NCI-H1930 (cell line): ENCODE data around the gene DDOST.

Source experiments
- DNase-seq, 2 experiments: peaks; one replicate each; lab custom pipeline; 2025; lab: John Stamatoyannopoulos, UW

The DDOST gene

GRCh38 chr1:20660363-20660762, 806 bp downstream of the DDOST start:
- no peak for DNase-seq

GRCh38 chr1:20658166-20658915, 2.8 kb downstream of the DDOST start:
- DNase-seq = no peak

- DNase-seq = no peak
Measured at GRCh38 chr1:20657024-20657423, 4.1 kb downstream of the DDOST start.

- DNase-seq = no peak
Measured at GRCh38 chr1:20654104-20654690, 7.0 kb downstream of the DDOST start.

GRCh38 chr1:20652300-20652699, 8.9 kb downstream of the DDOST start:
- no peak for DNase-seq

GRCh38 chr1:20648946-20649345, 12.2 kb downstream of the DDOST start:
- DNase-seq = no peak

- no peak for DNase-seq
Measured at GRCh38 chr1:20648438-20648837, 12.7 kb downstream of the DDOST start.

- no peak for DNase-seq
Measured at GRCh38 chr1:20645414-20645813, 15.8 kb downstream of the DDOST start.

- no peak for DNase-seq
Measured at GRCh38 chr1:20644416-20644815, 16.8 kb downstream of the DDOST start.

GRCh38 chr1:20643080-20643479, 18.1 kb downstream of the DDOST start:
- no peak for DNase-seq

- DNase-seq = no peak
Measured at GRCh38 chr1:20641975-20642374, 19.2 kb downstream of the DDOST start.

- DNase-seq = peak in 1 of 2 experiments; percentile 50
Measured at GRCh38 chr1:20640183-20640597, 21.0 kb downstream of the DDOST start.

GRCh38 chr1:20636785-20637347, 24.3 kb downstream of the DDOST start:
- no peak for DNase-seq

GRCh38 chr1:20634594-20635084, 26.5 kb downstream of the DDOST start:
- no peak for DNase-seq

GRCh38 chr1:20634065-20634593, 27.0 kb downstream of the DDOST start:
- no peak for DNase-seq

GRCh38 chr1:20633190-20634064, 27.7 kb downstream of the DDOST start, which contains the start of gene PINK1:
TSS of gene PINK1 (plus strand) at chr1:20633458. CDS start at chr1:20633549, 91 bp downstream.
- peak; percentile 61 to 77 for DNase-seq

GRCh38 chr1:20632386-20632785, 28.8 kb downstream of the DDOST start:
- no peak for DNase-seq

GRCh38 chr1:20630729-20631128, 30.4 kb downstream of the DDOST start:
- no peak for DNase-seq

- DNase-seq = no peak
Measured at GRCh38 chr1:20626524-20626923, 34.6 kb downstream of the DDOST start.

- DNase-seq = no peak
Measured at GRCh38 chr1:20626098-20626427, 35.1 kb downstream of the DDOST start.

- DNase-seq = no peak
Measured at GRCh38 chr1:20625176-20626097, 35.7 kb downstream of the DDOST start.
